HG03103 (cell line): ENCODE measurements around the gene TSEN2.
"Not testable (repeated sequence)": the region's sequence is repeated elsewhere in the genome, so short reads cannot be mapped to it uniquely, and the experiment has no call there.

Experiments
- ATAC-seq: cut with Tn5 transposase; IDR thresholded peaks from one replicate; pipeline ENCODE4 v1.9.1; 2021; ENCODE audit warnings: low read depth; ENCODE audit not compliant: unreplicated experiment

TSEN2 gene

GRCh38 chr3:12470680-12471079 lies 13.6 kb upstream of the TSEN2 start:
- no peak for ATAC-seq

GRCh38 chr3:12471241-12471640 lies 13.0 kb upstream of the TSEN2 start:
- no peak for ATAC-seq

- ATAC-seq = no peak
Observed at GRCh38 chr3:12472000-12472610, 12.2 kb upstream of the TSEN2 start.

GRCh38 chr3:12472796-12473195 lies 11.5 kb upstream of the TSEN2 start:
- no peak for ATAC-seq

GRCh38 chr3:12473511-12473910 lies 10.8 kb upstream of the TSEN2 start:
- ATAC-seq = no peak

GRCh38 chr3:12476238-12476897 lies 7.9 kb upstream of the TSEN2 start:
- ATAC-seq = no peak

- no peak for ATAC-seq
Observed at GRCh38 chr3:12477256-12477655, 7.0 kb upstream of the TSEN2 start.

- no peak for ATAC-seq
Observed at GRCh38 chr3:12478326-12478725, 6.0 kb upstream of the TSEN2 start.

- ATAC-seq = not testable (repeated sequence)
Observed at GRCh38 chr3:12479198-12479597, 5.1 kb upstream of the TSEN2 start.

GRCh38 chr3:12479919-12480427 lies 4.3 kb upstream of the TSEN2 start:
- no peak for ATAC-seq

GRCh38 chr3:12483410-12483809 lies 870 bp upstream of the TSEN2 start:
- no peak for ATAC-seq

GRCh38 chr3:12483872-12484197 lies 445 bp upstream of the TSEN2 start:
- ATAC-seq = peak; percentile 11

- ATAC-seq = no peak
Observed at GRCh38 chr3:12484983-12485327, 675 bp downstream of the TSEN2 start.

- ATAC-seq = no peak
Observed at GRCh38 chr3:12486001-12486400, 1.7 kb downstream of the TSEN2 start.

- ATAC-seq = no peak
Observed at GRCh38 chr3:12486916-12487315, 2.6 kb downstream of the TSEN2 start.

- no peak for ATAC-seq
Observed at GRCh38 chr3:12487336-12487735, 3.1 kb downstream of the TSEN2 start.

GRCh38 chr3:12487786-12488185 lies 3.5 kb downstream of the TSEN2 start:
- ATAC-seq = no peak

GRCh38 chr3:12489368-12489767 lies 5.1 kb downstream of the TSEN2 start:
- no peak for ATAC-seq

GRCh38 chr3:12489832-12490231 lies 5.6 kb downstream of the TSEN2 start:
- no peak for ATAC-seq

- ATAC-seq = no peak
Observed at GRCh38 chr3:12490547-12490946, 6.3 kb downstream of the TSEN2 start.

- ATAC-seq = no peak
Observed at GRCh38 chr3:12495749-12496452, 11.6 kb downstream of the TSEN2 start.

- ATAC-seq = no peak
Observed at GRCh38 chr3:12496453-12496761, 12.1 kb downstream of the TSEN2 start.
